ENCODE results near the gene PLD6.

DNA sequence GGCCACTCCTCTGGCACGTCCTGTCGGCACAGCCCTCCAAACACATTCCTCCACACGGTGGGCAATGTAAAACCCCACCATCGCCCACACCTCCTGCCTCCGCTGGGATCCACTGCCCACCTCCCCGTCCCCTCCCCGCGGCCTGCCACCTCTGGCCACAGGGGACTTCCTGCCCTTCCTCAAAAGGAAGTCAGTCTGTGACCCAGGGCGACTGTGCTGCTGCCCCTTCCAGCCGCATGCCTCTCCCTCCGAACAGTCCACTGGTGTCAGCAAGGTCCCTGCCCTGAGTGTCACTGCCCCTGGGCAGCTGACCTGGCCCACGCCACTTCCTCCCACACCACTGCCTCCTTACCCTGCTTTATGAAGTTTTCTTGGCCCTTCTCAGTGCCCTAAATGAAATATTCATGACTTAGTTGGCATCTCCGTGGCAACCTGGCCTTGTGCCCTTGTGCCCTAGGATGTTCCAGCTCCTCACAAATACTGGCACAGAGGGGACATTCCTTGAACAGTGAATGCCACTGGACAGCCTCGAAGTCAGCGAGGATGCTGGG lies 2.0 kb downstream of the PLD6 start:
- TF ChIP-seq, protein P1, sequence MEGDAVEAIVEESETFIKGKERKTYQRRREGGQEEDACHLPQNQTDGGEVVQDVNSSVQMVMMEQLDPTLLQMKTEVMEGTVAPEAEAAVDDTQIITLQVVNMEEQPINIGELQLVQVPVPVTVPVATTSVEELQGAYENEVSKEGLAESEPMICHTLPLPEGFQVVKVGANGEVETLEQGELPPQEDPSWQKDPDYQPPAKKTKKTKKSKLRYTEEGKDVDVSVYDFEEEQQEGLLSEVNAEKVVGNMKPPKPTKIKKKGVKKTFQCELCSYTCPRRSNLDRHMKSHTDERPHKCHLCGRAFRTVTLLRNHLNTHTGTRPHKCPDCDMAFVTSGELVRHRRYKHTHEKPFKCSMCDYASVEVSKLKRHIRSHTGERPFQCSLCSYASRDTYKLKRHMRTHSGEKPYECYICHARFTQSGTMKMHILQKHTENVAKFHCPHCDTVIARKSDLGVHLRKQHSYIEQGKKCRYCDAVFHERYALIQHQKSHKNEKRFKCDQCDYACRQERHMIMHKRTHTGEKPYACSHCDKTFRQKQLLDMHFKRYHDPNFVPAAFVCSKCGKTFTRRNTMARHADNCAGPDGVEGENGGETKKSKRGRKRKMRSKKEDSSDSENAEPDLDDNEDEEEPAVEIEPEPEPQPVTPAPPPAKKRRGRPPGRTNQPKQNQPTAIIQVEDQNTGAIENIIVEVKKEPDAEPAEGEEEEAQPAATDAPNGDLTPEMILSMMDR (conservative IDR thresholded peaks at IDR 0.05; ENCODE audit: low read depth, low read length), result no peak
- TF ChIP-seq EZH2 (IDR thresholded peaks at IDR 0.05; ENCODE audit: borderline replicate concordance, low read depth, low read length, poor library complexity, severe bottlenecking), result no peak
